A673 (cell line): ENCODE results near the gene ABCB9. TPM values are rescaled to one million over a fixed set of nuclear protein-coding genes. Genes with fewer than 3 reads are reported as not detected.

ENCODE experiments used
- BruUV-seq: library from RNA; stranded (reverse); fragments of 400-500 nt; replicated peaks from 2 replicates; lab custom pipeline; 2021; lab: Mats Ljungman, UMichigan
- CTCF ChIA-PET: fragments of 300-600 bp; sonication (Branson Sonifier 250); formaldehyde crosslinking; loops from one replicate; lab custom pipeline; 2022; ENCODE audit warnings: antibody characterized with exemption; lab: Charles Lee
- POLR2A ChIA-PET: fragments of 300-600 bp; sonication (Branson Sonifier 250); formaldehyde crosslinking; loops from one replicate; lab custom pipeline; 2022; ENCODE audit warnings: antibody characterized with exemption; ENCODE audit not compliant: low non-redundant PET; lab: Charles Lee
- DNase-seq: peaks from one replicate; pipeline ENCODE4 v3.0.0-alpha.2; 2015; ENCODE audit warnings: low spot score
- H3K27ac ChIP-seq: fragments of 200-600 bp; sonication (generic); 2 replicates; pipeline ENCODE4 v1.5.1; 2016; ENCODE audit warnings: mixed run types, low read depth, mild to moderate bottlenecking, mixed read lengths, antibody characterized with exemption, low read length; ENCODE audit not compliant: poor library complexity, severe bottlenecking
- H3K27me3 ChIP-seq: fragments of 200-600 bp; sonication (generic); replicated peaks from 2 replicates; pipeline ENCODE4 v1.6.1; 2017; ENCODE audit warnings: mixed run types, low read depth, mild to moderate bottlenecking, mixed read lengths, antibody characterized with exemption, low read length; ENCODE audit not compliant: insufficient read depth, poor library complexity
- H3K36me3 ChIP-seq: fragments of 200-600 bp; sonication (generic); 2 replicates; pipeline ENCODE4 v1.6.1; 2016; ENCODE audit warnings: mixed run types, mild to moderate bottlenecking, mixed read lengths, antibody characterized with exemption, low read length; ENCODE audit not compliant: insufficient read depth, poor library complexity, severe bottlenecking
- H3K4me1 ChIP-seq: fragments of 200-600 bp; sonication (generic); 2 replicates; pipeline ENCODE4 v1.6.1; 2017; ENCODE audit warnings: mixed run types, mild to moderate bottlenecking, mixed read lengths, antibody characterized with exemption, low read length; ENCODE audit not compliant: insufficient read depth, poor library complexity, severe bottlenecking
- H3K4me3 ChIP-seq: fragments of 200-600 bp; sonication (generic); 2 replicates; pipeline ENCODE4 v1.5.1; 2016; ENCODE audit warnings: low read depth, mixed run types, mild to moderate bottlenecking, mixed read lengths, low read length; ENCODE audit not compliant: poor library complexity, severe bottlenecking
- H3K9me3 ChIP-seq: fragments of 200-600 bp; sonication (generic); 2 replicates; pipeline ENCODE4 v1.6.1; 2016; ENCODE audit warnings: mixed run types, low read depth, mild to moderate bottlenecking, mixed read lengths, antibody characterized with exemption, low read length; ENCODE audit not compliant: poor library complexity, severe bottlenecking
- CTCF ChIP-seq: fragments of 300-800, 200-600 bp; sonication (generic); conservative IDR thresholded peaks from 2 replicates; pipeline ENCODE4 v1.5.1; 2017; ENCODE audit warnings: low read depth, mild to moderate bottlenecking, antibody characterized with exemption, low read length, moderate library complexity, mixed read lengths
- EZH2 ChIP-seq: fragments of 200-600 bp; sonication (generic); IDR thresholded peaks from 2 replicates; pipeline ENCODE4 v1.6.1; 2017; ENCODE audit warnings: borderline replicate concordance, low read depth, mild to moderate bottlenecking, mixed read lengths, antibody characterized with exemption, low read length; ENCODE audit not compliant: poor library complexity, severe bottlenecking
- intact Hi-C: fragments of 100-400 bp; cut with micrococcal nuclease; formaldehyde crosslinking; loops from one replicate; pipeline ENCODE4 v1.10.0; 2022; ENCODE audit not compliant: unreplicated experiment
- total RNA-seq: library from RNA; stranded (reverse); gene quantifications from 2 replicates; pipeline ENCODE4 v1.2.3, GENCODE V29; 2021

The ABCB9 gene
- total RNA-seq, 1 experiment from 2014 or later, result 8.9 TPM

DNA sequence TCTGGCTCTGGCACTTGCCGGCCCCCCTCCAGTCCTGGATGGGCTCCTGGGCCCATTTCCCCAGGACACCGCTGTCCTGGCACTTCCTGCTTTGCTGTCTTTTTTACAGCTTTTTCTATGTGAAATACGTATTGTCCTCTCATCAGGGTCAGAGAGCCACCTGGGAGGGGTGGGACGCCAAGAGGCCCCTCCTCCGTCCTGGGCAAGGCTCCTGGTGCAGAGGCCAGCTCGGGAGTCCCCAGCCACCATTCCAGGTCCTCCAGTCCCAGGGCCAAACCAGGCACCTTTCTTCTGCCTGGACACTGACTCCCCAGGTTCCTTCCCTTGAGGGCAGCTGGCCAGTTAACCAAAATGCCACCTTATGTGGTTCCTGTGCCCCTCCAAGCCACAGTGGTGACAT, 37.0 kb upstream of the ABCB9 start:
- Histone ChIP-seq H3K27ac (no peak overlapping the region), H3K4me3 (no peak overlapping the region), H3K36me3 (no peaks in the 10 kb centered on the region), H3K27me3 (no peaks in the 10 kb centered on the region), H3K4me1 (no peaks in the 10 kb centered on the region), H3K9me3 (no peaks in the 10 kb centered on the region)
- intact Hi-C loops, result no loop called here
- POLR2A ChIA-PET, result no interaction called here
- DNase-seq, result no peak
- CTCF ChIA-PET, result no interaction called here
- BruUV-seq, result no TSS peak
- TF ChIP-seq CTCF, result no peak
- TF ChIP-seq EZH2, result no peak

DNA sequence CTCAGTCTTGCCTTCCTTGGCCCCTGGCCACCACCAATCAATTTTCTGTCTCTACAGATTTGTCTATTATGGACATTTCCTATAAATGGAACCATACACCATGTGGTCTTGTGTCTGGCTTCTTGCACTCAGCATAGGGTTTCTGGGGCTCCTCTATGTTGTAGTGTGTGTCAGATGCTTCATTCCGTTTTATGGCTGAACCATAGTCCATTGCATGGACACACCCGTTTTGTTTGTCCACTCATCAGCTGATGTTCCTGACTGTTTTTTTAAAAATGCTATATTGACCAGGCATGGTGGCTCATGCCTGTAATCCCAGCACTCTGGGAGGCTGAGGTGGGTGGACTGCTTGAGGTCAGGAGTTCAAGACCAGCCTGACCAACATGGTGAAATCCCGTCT, 35.2 kb upstream of the ABCB9 start:
- no peak overlapping the region for H3K27ac ChIP-seq
- TF ChIP-seq CTCF, result no peak
- no peak for TF ChIP-seq EZH2
- DNase-seq, result no peak
- intact Hi-C loops, result no loop called here
- no peaks in the 10 kb centered on the region for H3K9me3 ChIP-seq
- POLR2A ChIA-PET, result no interaction called here
- no peak overlapping the region for H3K4me3 ChIP-seq
- H3K4me1 ChIP-seq, result no peaks in the 10 kb centered on the region
- CTCF ChIA-PET, result no interaction called here
- H3K27me3 ChIP-seq, result no peaks in the 10 kb centered on the region
- H3K36me3 ChIP-seq, result no peaks in the 10 kb centered on the region
- no TSS peak for BruUV-seq

- BruUV-seq, result no TSS peak
- Histone ChIP-seq H3K4me1 (no peaks in the 10 kb centered on the region), H3K27me3 (no peaks in the 10 kb centered on the region), H3K9me3 (no peaks in the 10 kb centered on the region), H3K36me3 (no peaks in the 10 kb centered on the region), H3K4me3 (no peak overlapping the region), H3K27ac (no peak overlapping the region)
- DNase-seq, result no peak
- TF ChIP-seq EZH2 (no peak), CTCF (no peak)
- CTCF ChIA-PET, result no interaction called here
- intact Hi-C loops, result no loop called here
- POLR2A ChIA-PET, result no interaction called here
Measured at GRCh38 chr12:123000578-123000977, 34.3 kb upstream of the ABCB9 start.
